H1 (cell line): ENCODE measurements around the gene ARSB. TPM values are rescaled to one million over a fixed set of nuclear protein-coding genes. Genes with fewer than 3 reads are reported as not detected.

Experiments used
- CTCF ChIA-PET: fragments of 300-600 bp; sonication (Branson Sonifier 250); formaldehyde crosslinking; loops from one replicate; lab custom pipeline; 2021; ENCODE audit not compliant: partially characterized antibody; lab: Charles Lee
- POLR2A ChIA-PET: fragments of 300-600 bp; sonication (Branson Sonifier 250); formaldehyde crosslinking; loops from one replicate; lab custom pipeline; 2021; ENCODE audit warnings: inconsistent platforms; ENCODE audit not compliant: partially characterized antibody; lab: Charles Lee
- DNase-seq, 2 experiments: peaks; one replicate each; pipeline versions ENCODE4 v3.0.0 to v3.0.0-alpha.2; 2010 to 2022; ENCODE audit warnings: low spot score in 2 of 2, low read depth in 1 of 2, mixed read lengths in 1 of 2
- FAIRE-seq: peaks from 2 replicates; lab custom pipeline; 2011; peaks lifted over from hg19 to GRCh38; lab: Jason Lieb, UNC
- H2AFZ ChIP-seq: 2 replicates; pipeline ENCODE4 v1.8.1; 2012; ENCODE audit warnings: low read length, inconsistent platforms
- H2AK5ac ChIP-seq: 2 replicates; pipeline ENCODE4 v1.6.1; 2013; ENCODE audit warnings: low read depth, low read length
- H2BK120ac ChIP-seq: replicated peaks from 2 replicates; pipeline ENCODE3; 2013; ENCODE audit warnings: low read depth, low read length, inconsistent platforms
- H2BK12ac ChIP-seq: 2 replicates; pipeline ENCODE4 v1.6.1; 2013; ENCODE audit warnings: low read depth, low read length
- H2BK15ac ChIP-seq: 2 replicates; pipeline ENCODE4 v1.6.1; 2013; ENCODE audit warnings: low read length
- H2BK20ac ChIP-seq: 2 replicates; pipeline ENCODE4 v1.6.1; 2013; ENCODE audit warnings: low read length
- H2BK5ac ChIP-seq: 2 replicates; pipeline ENCODE4 v1.6.1; 2013; ENCODE audit warnings: low read depth, low read length
- H3K14ac ChIP-seq: 2 replicates; pipeline ENCODE4 v1.6.1; 2013; ENCODE audit warnings: inconsistent platforms; ENCODE audit not compliant: insufficient read length
- H3K18ac ChIP-seq: 2 replicates; pipeline ENCODE4 v1.6.1; 2013; ENCODE audit warnings: low read length; ENCODE audit errors: extremely low read depth
- H3K23ac ChIP-seq: 2 replicates; pipeline ENCODE4 v1.6.1; 2013; ENCODE audit warnings: inconsistent platforms; ENCODE audit not compliant: insufficient read length
- H3K23me2 ChIP-seq: 2 replicates; pipeline ENCODE4 v1.6.1; 2013; ENCODE audit warnings: low read depth, low read length
- H3K27ac ChIP-seq: 2 replicates; pipeline ENCODE4 v1.6.1; 2011; ENCODE audit warnings: low read depth, low read length, inconsistent platforms
- H3K27me3 ChIP-seq, 4 experiments: replicated peaks in 1 of 4; 1 replicate in 1 of 4; 2 replicates in 3 of 4; pipeline versions ENCODE4 v1.6.1 to v1.8.1; 2011 to 2013; ENCODE audit warnings: low read length in 3 of 4, mild to moderate bottlenecking in 3 of 4, inconsistent platforms in 2 of 4, mixed read lengths in 2 of 4, moderate library complexity in 1 of 4; ENCODE audit not compliant: control insufficient read depth in 3 of 4, insufficient read depth in 3 of 4; ENCODE audit errors: extremely low read depth in 1 of 4
- H3K36me3 ChIP-seq, 4 experiments: 2 replicates each; pipeline versions ENCODE4 v1.6.1 to v1.8.1; 2011 to 2013; ENCODE audit warnings: mild to moderate bottlenecking in 4 of 4, low read length in 3 of 4, moderate library complexity in 2 of 4, control low read depth in 1 of 4, inconsistent platforms in 1 of 4; ENCODE audit not compliant: insufficient read depth in 4 of 4, control insufficient read depth in 2 of 4
- H3K4ac ChIP-seq: replicated peaks from 2 replicates; pipeline ENCODE3; 2013; ENCODE audit warnings: low read length, low read depth, mixed read lengths, inconsistent platforms; ENCODE audit not compliant: insufficient read length
- H3K4me1 ChIP-seq, 4 experiments: replicated peaks in 1 of 4; 1 replicate in 1 of 4; 2 replicates in 3 of 4; pipeline versions ENCODE4 v1.6.1 to v1.8.1; 2011 to 2013; ENCODE audit warnings: low read length in 3 of 4, inconsistent platforms in 2 of 4, mixed read lengths in 1 of 4; ENCODE audit not compliant: insufficient read depth in 4 of 4, control insufficient read depth in 3 of 4
- H3K4me2 ChIP-seq, 2 experiments: 2 replicates each; pipeline versions ENCODE4 v1.6.1 to v1.8.1; 2011 to 2013; ENCODE audit warnings: low read depth in 2 of 2, low read length in 2 of 2, control low read depth in 1 of 2, inconsistent platforms in 1 of 2, mild to moderate bottlenecking in 1 of 2; ENCODE audit not compliant: insufficient read depth in 1 of 2
- H3K4me3 ChIP-seq, 4 experiments: fragments of 200-600, 300-600 bp in 1 of 4; sonication (generic), shearing (Covaris generic), sonication (Bioruptor Twin) in 1 of 4; 2 replicates each; pipeline versions ENCODE4 v1.5.1 to v1.8.1; 2011 to 2016; ENCODE audit warnings: low read length in 4 of 4, low read depth in 3 of 4, control low read depth in 2 of 4, inconsistent platforms in 2 of 4, mild to moderate bottlenecking in 2 of 4, mixed read lengths in 1 of 4, moderate library complexity in 1 of 4; ENCODE audit not compliant: insufficient read depth in 2 of 4; ENCODE audit errors: extremely low read depth in 1 of 4
- H3K56ac ChIP-seq: replicated peaks from 2 replicates; pipeline ENCODE3; 2013; ENCODE audit warnings: low read depth, mild to moderate bottlenecking, mixed read lengths, low read length, inconsistent platforms; ENCODE audit not compliant: insufficient read length
- H3K79me1 ChIP-seq: 2 replicates; pipeline ENCODE4 v1.6.1; 2013; ENCODE audit warnings: low read depth, low read length, control low read depth
- H3K79me2 ChIP-seq, 2 experiments: 2 replicates each; pipeline versions ENCODE4 v1.6.1 to v1.8.1; 2012 to 2013; ENCODE audit warnings: low read length in 2 of 2, mild to moderate bottlenecking in 2 of 2, inconsistent platforms in 1 of 2; ENCODE audit not compliant: insufficient read depth in 2 of 2, control insufficient read depth in 1 of 2
- H3K9ac ChIP-seq, 4 experiments: replicated peaks in 1 of 4; 1 replicate in 1 of 4; 2 replicates in 3 of 4; pipeline versions ENCODE4 v1.6.1 to v1.8.1; 2011 to 2013; ENCODE audit warnings: low read depth in 3 of 4, low read length in 3 of 4, control low read depth in 2 of 4, mild to moderate bottlenecking in 2 of 4, moderate library complexity in 2 of 4, inconsistent platforms in 1 of 4; ENCODE audit errors: extremely low read depth in 1 of 4
- H3K9me3 ChIP-seq, 2 experiments: 2 replicates each; pipeline versions ENCODE4 v1.6.1 to v1.8.1; 2012 to 2013; ENCODE audit warnings: mild to moderate bottlenecking in 2 of 2, moderate library complexity in 2 of 2, control low read depth in 1 of 2, inconsistent platforms in 1 of 2, low read depth in 1 of 2, low read length in 1 of 2, mixed read lengths in 1 of 2; ENCODE audit not compliant: insufficient read depth in 2 of 2
- H4K20me1 ChIP-seq, 2 experiments: replicated peaks in 1 of 2; 2 replicates each; pipeline versions ENCODE3 to v1.8.1; 2011 to 2013; ENCODE audit warnings: inconsistent platforms in 2 of 2, low read length in 2 of 2, mild to moderate bottlenecking in 1 of 2; ENCODE audit not compliant: insufficient read depth in 2 of 2, control insufficient read depth in 1 of 2
- H4K5ac ChIP-seq: 2 replicates; pipeline ENCODE4 v1.6.1; 2013; ENCODE audit warnings: low read length, low read depth, mixed read lengths, inconsistent platforms; ENCODE audit not compliant: insufficient read length
- H4K8ac ChIP-seq: 2 replicates; pipeline ENCODE4 v1.8.0; 2013; ENCODE audit warnings: mild to moderate bottlenecking, moderate library complexity, low read length, inconsistent platforms; ENCODE audit not compliant: insufficient read depth; ENCODE audit errors: extremely low read depth
- H4K91ac ChIP-seq: replicated peaks from 2 replicates; pipeline ENCODE3; 2013; ENCODE audit warnings: low read length, mixed read lengths, inconsistent platforms; ENCODE audit not compliant: insufficient read length
- BACH1 ChIP-seq: IDR thresholded peaks from 2 replicates; pipeline ENCODE4 v1.6.1; 2012; ENCODE audit warnings: low read length, improper control_type of control experiment
- CREB1 ChIP-seq: IDR thresholded peaks from 2 replicates; pipeline ENCODE4 v1.6.1; 2012; ENCODE audit warnings: inconsistent platforms
- CTBP2 ChIP-seq: IDR thresholded peaks from 2 replicates; pipeline ENCODE4 v1.7.0; 2011; ENCODE audit warnings: borderline replicate concordance, mild to moderate bottlenecking, moderate library complexity, mixed read lengths, low read length; ENCODE audit not compliant: insufficient read depth, insufficient read length
- FOSL1 ChIP-seq: IDR thresholded peaks from 2 replicates; pipeline ENCODE4 v1.6.1; 2011; ENCODE audit warnings: mild to moderate bottlenecking, low read depth, low read length, moderate library complexity; ENCODE audit not compliant: insufficient read depth
- GABPA ChIP-seq: IDR thresholded peaks from 2 replicates; pipeline ENCODE4 v1.6.1; 2011; ENCODE audit warnings: mild to moderate bottlenecking, low read length, moderate library complexity, borderline replicate concordance; ENCODE audit not compliant: insufficient read depth
- HDAC6 ChIP-seq: IDR thresholded peaks from one replicate; pipeline ENCODE4 v1.7.1; 2012; ENCODE audit warnings: low read depth, mild to moderate bottlenecking, inconsistent platforms, low read length, moderate library complexity
- MAFK ChIP-seq: IDR thresholded peaks from 2 replicates; pipeline ENCODE4 v1.6.1; 2012; ENCODE audit warnings: low read depth, mild to moderate bottlenecking, improper control_type of control experiment, low read length
- NANOG ChIP-seq: IDR thresholded peaks from 2 replicates; pipeline ENCODE4 v1.6.1; 2011; ENCODE audit warnings: low read length, low read depth, mild to moderate bottlenecking, inconsistent platforms; ENCODE audit not compliant: insufficient read depth, poor library complexity, severe bottlenecking
- POLR2AphosphoS5 ChIP-seq: IDR thresholded peaks from 2 replicates; pipeline ENCODE4 v1.6.1; 2011; ENCODE audit warnings: low read depth, low read length
- RFX5 ChIP-seq: IDR thresholded peaks from 2 replicates; pipeline ENCODE4 v1.6.1; 2011; ENCODE audit warnings: low read depth, low read length, improper control_type of control experiment, borderline replicate concordance
- SIN3A ChIP-seq, 2 experiments: IDR thresholded peaks in 1 of 2; conservative IDR thresholded peaks in 1 of 2; 2 replicates each; pipeline ENCODE4 v1.6.1; 2011 to 2012; ENCODE audit warnings: low read length in 2 of 2, improper control_type of control experiment in 1 of 2, low read depth in 1 of 2, mild to moderate bottlenecking in 1 of 2
- SP4 ChIP-seq: IDR thresholded peaks from 2 replicates; pipeline ENCODE4 v1.6.1; 2012; ENCODE audit warnings: low read length, inconsistent platforms
- SUZ12 ChIP-seq: fragments of 200-600 bp; sonication (generic); IDR thresholded peaks from 2 replicates; pipeline ENCODE4 v1.6.1; 2012; ENCODE audit warnings: mild to moderate bottlenecking, inconsistent platforms, low read length, moderate library complexity, mixed read lengths
- TBP ChIP-seq: IDR thresholded peaks from 2 replicates; pipeline ENCODE4 v1.6.1; 2011; ENCODE audit warnings: low read depth, low read length, improper control_type of control experiment
- WGBS, 2 experiments: shearing (Covaris generic) in 1 of 2; methylation state at CpG; one replicate each; pipeline versions ENCODE4 v1.1.6 to v1.1.7; 2013 to 2015; ENCODE audit warnings: low lambda C conversion rate in 2 of 2, mixed read lengths in 2 of 2, inconsistent platforms in 1 of 2, low coverage in 1 of 2, missing lambda C conversion rate in 1 of 2; ENCODE audit not compliant: insufficient replicate concordance in 2 of 2, insufficient coverage in 1 of 2, insufficient read length in 1 of 2; ENCODE audit errors: extremely low coverage in 1 of 2, missing lambda C conversion rate in 1 of 2; 5-methylcytosine and 5-hydroxymethylcytosine counted together
- polyA plus RNA-seq, 7 experiments: library from polyadenylated mRNA; depleted of rRNA in 3 of 7; stranded (reverse) in 5 of 7; unstranded in 2 of 7; fragments of >200 nt in 5 of 7; fragments of 200-250 nt in 2 of 7; gene quantifications; 1 replicate in 5 of 7; 2 replicates in 1 of 7; 4 replicates in 1 of 7; pipeline versions ENCODE4 v1.2.1 to v1.2.3, GENCODE V29; 2011 to 2013; ENCODE audit warnings: missing spikeins in 2 of 7, mixed read lengths in 2 of 7
- total RNA-seq: library from RNA; stranded (reverse); fragmentation: NEBNext Ultra II Directional; extraction: Animal tissue kit (Norgen Biotek cat#: 25700); gene quantifications from 2 replicates; pipeline ENCODE4 v1.2.1, GENCODE V29; 2021

Gene ARSB
- total and polyA plus RNA-seq, 2 of the 8 experiments (the other 6 are each of a cell fraction or from before 2014, with no cell fraction given): 6.4 to 13.9 TPM

- H3K23me2 ChIP-seq: no peaks in the 10 kb centered on the region
- H4K5ac ChIP-seq: no peak overlapping the region
- H2BK12ac ChIP-seq: no peak overlapping the region
- H3K4ac ChIP-seq: no peak overlapping the region
- H3K9me3 ChIP-seq: no peaks in the 10 kb centered on the region
- no peaks in the 10 kb centered on the region for H3K79me2 ChIP-seq
- no peak overlapping the region for H2BK5ac ChIP-seq
- no peaks in the 10 kb centered on the region for H3K79me1 ChIP-seq
- 0 out of 2 replicates have a peak overlapping the region, but pooled peaks have one; percentile 48 for H2AK5ac ChIP-seq
- H2BK20ac ChIP-seq: no peak overlapping the region
- no peak overlapping the region for H3K27ac ChIP-seq
- 93% methylated on average over 5 of the region's 5 CpGs; no CpG with 5 or more reads in 1 of the 2 experiments for WGBS, 2 experiments
- FAIRE-seq: no peak
- H3K4me2 ChIP-seq: no peak overlapping the region
- no peak for DNase-seq
- H4K20me1 ChIP-seq: no peaks in the 10 kb centered on the region
- H3K14ac ChIP-seq: no peak overlapping the region
- POLR2A ChIA-PET: interaction anchor here (0.8 to 2.4 kb wide), 2 partner anchors 11 to 218 kb away, joined by 3 to 17 read pairs; partner anchors contain the start of gene ARSB
- CTCF ChIA-PET: interaction anchor here (0.7 to 3.7 kb wide), 5 partner anchors 8 to 161 kb away, joined by 3 to 13 read pairs (median 3); no protein-coding TSS in a partner anchor
- H4K8ac ChIP-seq: no peak overlapping the region
- no peak overlapping the region for H4K91ac ChIP-seq
- no peak overlapping the region for H3K4me3 ChIP-seq
- no peak overlapping the region for H2BK15ac ChIP-seq
- H2AFZ ChIP-seq: no peak overlapping the region
- H2BK120ac ChIP-seq: no peak overlapping the region
- no peak overlapping the region for H3K9ac ChIP-seq
- no peak overlapping the region for H3K56ac ChIP-seq
- H3K23ac ChIP-seq: no peak overlapping the region
- no peaks in the 10 kb centered on the region for H3K4me1 ChIP-seq
- no peaks in the 10 kb centered on the region; a peak in 1 of 8 replicates for H3K36me3 ChIP-seq
- no peak overlapping the region for H3K18ac ChIP-seq
- no peaks in the 10 kb centered on the region for H3K27me3 ChIP-seq
- TF ChIP-seq SP4: no peak
- TF ChIP-seq RFX5: no peak
- no peak for TF ChIP-seq MAFK
- no peak for TF ChIP-seq POLR2AphosphoS5
- no peak for TF ChIP-seq NANOG
- no peak for TF ChIP-seq CTBP2
- TF ChIP-seq TBP: no peak
- no peak for TF ChIP-seq GABPA
- TF ChIP-seq FOSL1: no peak
- no peak for TF ChIP-seq CREB1
- no peak for TF ChIP-seq HDAC6
- no peak for TF ChIP-seq SUZ12
- TF ChIP-seq BACH1: no peak
- no peak for TF ChIP-seq SIN3A (conservative IDR thresholded peaks at IDR 0.05 in 1 of 2, IDR thresholded peaks at IDR 0.05 in 1 of 2; ENCODE audit: low read depth in 1 of 2, low read length in 2 of 2)
Measured at GRCh38 chr5:78974011-78974410, 11.1 kb downstream of the ARSB start.
